ENCODE data around the gene NPBWR2.
"Not testable (repeated sequence)": the region's sequence is repeated elsewhere in the genome, so short reads cannot be mapped to it uniquely, and the experiment has no call there.

NPBWR2 gene

GRCh38 chr20:64140956-64141355 lies 33.6 kb upstream of the NPBWR2 start:
- H3K4me3 ChIP-seq (ENCODE audit: low read depth, low read length): no peak overlapping the region
- no peak for TF ChIP-seq CTCF (IDR thresholded peaks at IDR 0.05; ENCODE audit: low read depth, low read length)

- no peak overlapping the region for H3K4me3 ChIP-seq (ENCODE audit: low read depth, low read length)
- TF ChIP-seq CTCF (IDR thresholded peaks at IDR 0.05; ENCODE audit: low read depth, low read length): no peak
Observed at GRCh38 chr20:64140061-64140931, 32.9 kb upstream of the NPBWR2 start.

- TF ChIP-seq CTCF (IDR thresholded peaks at IDR 0.05; ENCODE audit: low read depth, low read length): no peak
- H3K4me3 ChIP-seq (ENCODE audit: low read depth, low read length): no peak overlapping the region
Observed at GRCh38 chr20:64139199-64140060, 32.1 kb upstream of the NPBWR2 start.

GRCh38 chr20:64138276-64138815 lies 31.0 kb upstream of the NPBWR2 start:
- TF ChIP-seq CTCF (IDR thresholded peaks at IDR 0.05; ENCODE audit: low read depth, low read length): no peak
- no peak overlapping the region for H3K4me3 ChIP-seq (ENCODE audit: low read depth, low read length)

- no peak for TF ChIP-seq CTCF (IDR thresholded peaks at IDR 0.05; ENCODE audit: low read depth, low read length)
Observed at GRCh38 chr20:64137598-64138031, 30.2 kb upstream of the NPBWR2 start.

GRCh38 chr20:64136004-64136710 lies 28.8 kb upstream of the NPBWR2 start:
- H3K4me3 ChIP-seq (ENCODE audit: low read depth, low read length): no peak overlapping the region
- no peak for TF ChIP-seq CTCF (IDR thresholded peaks at IDR 0.05; ENCODE audit: low read depth, low read length)

More at GRCh38 chr20:64137598-64138031, 30.2 kb upstream of the NPBWR2 start:
- H3K4me3 ChIP-seq (ENCODE audit: low read depth, low read length): no peak overlapping the region

GRCh38 chr20:64134744-64135143 lies 27.4 kb upstream of the NPBWR2 start:
- not testable (repeated sequence) for H3K4me3 ChIP-seq (ENCODE audit: low read depth, low read length)
